Measurements from ENCODE around the gene PIGS.

PIGS gene

DNA sequence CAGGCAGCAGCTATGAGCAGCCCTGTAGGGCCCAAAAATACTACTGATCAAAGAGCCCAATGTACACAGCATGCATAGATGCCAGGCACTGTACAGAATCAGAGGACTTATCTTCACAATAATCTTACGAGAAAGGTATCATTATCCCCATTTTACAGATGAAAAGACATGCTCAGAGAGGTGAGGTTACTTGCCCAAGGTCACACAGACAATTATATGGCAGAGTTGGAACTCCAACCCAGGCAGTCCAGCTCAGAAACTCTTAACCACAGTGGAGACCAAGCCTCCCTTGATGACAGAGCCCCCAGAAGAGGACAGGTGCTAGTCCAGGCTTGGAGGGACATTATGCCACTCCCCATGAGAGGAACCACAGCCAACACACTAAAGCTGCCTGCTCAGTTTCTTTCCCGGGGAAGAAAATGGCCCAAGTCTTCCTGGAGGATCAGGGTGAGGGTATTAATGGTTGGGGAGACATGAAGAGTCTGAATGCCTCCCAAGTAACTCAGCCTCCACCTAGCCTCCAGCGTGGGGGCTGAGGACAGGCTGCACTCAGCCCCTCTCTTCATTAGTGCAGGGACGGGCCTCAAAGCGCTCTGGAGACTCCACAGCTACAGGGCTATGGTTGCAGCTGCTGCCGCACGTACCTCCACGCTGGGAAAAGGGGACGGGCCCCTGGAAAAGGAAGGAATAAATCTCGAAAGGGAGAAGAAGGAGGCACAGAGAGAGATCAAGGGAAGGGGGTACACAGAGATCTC, 19.7 kb downstream of the PIGS start:
- in situ Hi-C loops (cut with MboI; ENCODE audit: low sequenced_read_pairs), result no loop called here

DNA sequence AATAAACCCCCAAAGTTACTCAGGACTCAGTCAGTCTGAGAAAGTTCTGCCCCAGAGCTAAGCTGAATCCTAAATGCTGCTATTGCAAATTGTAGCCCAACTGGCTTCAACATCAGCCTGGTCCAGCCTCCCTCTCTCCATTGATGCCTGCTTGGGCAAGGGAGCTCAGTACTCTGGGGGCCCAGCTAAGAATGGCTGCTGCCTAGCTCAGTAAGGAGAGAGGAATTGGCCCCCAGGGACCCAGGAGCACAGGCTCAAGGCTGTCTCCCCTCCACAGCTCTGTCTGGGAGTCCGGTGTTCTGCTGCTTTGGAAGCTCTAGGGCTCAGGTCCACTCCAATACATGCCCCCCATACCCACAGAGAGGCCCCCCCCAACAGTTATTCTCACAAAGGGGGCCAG, 20.5 kb downstream of the PIGS start:
- in situ Hi-C loops (cut with MboI; ENCODE audit: low sequenced_read_pairs), result no loop called here

DNA sequence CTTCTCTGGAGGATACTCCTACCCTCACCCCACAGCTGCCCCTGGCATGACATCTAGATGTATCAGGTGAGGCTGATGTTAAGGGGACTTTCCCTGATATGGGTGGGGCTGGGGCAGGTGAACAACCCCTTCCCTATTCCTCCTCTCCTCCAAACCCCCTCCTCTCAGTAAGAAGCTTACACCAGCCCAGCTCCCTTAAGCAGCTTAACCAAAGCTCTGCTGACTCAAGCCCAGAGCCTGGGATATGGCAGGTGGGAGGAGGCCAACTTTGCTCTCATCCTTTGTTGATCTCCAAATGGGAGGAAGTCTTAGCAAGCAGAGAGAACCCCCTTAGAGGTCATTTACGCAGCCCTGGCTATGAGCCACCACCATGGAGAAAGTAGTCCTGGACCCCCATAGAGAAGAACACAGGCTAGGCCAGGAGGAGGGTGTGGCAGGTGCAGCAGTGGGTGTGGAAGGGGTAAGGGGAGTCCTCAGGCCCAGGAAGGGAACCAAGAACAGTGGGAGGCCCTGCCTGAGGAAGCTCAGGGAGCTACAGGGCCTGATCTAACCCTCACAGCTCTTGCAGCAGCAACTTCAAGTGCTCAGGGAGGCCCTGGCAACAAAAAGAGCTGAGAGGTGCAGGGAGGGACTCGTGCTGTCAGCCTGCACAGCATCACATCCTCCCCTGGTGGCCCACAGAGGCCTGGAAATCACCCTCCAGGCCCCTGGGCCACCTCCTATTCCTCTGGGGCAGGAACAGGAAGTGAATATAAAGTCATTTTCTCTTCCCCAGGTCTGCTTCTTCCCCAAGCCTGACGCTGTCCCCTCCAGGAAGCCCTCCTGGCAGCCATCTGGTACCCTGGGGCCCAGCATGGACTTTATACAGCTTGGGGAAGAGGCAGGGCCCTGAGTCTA, 21.8 kb downstream of the PIGS start:
- in situ Hi-C loops (cut with MboI; ENCODE audit: low sequenced_read_pairs), result no loop called here

DNA sequence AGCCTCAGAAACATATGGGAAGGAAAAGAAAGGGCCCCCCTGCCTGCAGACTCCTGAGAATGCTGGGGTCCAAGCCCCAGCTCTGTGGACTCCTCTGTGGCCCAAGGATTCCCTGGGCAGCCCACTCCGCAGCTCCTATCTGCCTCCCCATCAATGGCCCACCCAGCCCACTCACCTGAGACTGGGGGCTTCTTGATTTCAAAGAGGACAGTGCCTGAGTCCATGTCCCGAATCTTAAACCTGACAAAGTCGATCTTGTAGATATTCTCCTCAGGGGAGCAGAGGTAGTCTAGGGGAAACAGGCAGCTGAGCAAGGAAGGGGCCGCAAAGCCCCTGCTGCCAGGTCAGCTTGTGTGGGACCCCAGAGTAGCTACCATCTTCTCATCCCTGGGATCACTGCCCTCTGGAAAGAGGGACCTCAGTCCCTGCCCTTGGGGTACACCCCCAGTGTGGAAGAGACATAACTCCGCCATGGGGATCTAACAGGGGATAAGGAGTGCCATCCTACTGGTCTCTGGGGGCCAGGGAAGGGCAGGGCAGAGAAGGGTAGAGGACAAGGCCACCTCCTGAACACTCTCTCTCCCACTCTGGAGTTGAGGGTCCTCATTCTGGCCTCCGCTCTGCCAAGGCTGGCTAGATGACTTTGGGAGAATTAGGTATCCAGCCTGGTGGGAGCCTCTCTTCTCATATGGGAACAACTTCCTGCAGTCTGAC, 22.8 kb downstream of the PIGS start:
- in situ Hi-C loops (cut with MboI; ENCODE audit: low sequenced_read_pairs), result no loop called here

DNA sequence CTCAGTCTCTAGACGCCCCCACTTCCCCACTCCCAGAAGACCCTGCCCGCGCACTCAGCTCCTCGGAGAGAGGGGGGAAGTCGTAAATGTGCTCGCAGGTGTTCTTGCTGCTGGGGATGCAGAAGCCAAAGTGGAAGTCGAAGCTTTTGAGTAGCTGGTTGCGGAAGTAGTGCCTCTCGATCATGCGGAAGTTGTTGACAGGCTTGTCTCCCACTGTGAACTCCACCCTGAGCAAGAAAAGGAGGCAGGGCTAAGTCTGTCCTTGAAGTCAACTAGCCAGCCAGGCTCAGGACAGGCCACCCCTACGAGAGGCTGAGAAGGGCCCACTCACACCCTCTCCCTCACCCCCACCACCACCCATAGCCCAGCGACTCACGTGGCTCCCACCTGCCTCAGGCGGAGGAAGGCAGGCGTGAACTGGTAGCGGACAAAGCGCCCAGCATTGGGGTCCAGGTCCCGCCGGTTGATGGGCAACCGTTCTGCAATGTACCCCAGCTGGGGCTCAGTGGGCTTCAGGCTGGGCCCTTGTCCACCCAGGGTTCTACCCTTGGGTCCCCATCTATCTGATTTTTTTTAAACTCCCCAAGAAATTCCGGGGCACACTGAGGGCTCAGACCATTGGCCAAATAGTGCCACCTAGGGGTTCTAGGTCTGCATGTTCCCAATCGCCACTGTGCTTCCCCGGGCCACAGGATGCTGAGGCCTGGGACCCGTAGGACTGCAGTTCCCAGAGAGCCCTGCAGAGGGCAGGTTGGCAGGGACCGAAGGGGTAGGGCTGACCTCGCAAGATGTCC, 23.5 kb downstream of the PIGS start:
- in situ Hi-C loops (cut with MboI; ENCODE audit: low sequenced_read_pairs), result no loop called here

DNA sequence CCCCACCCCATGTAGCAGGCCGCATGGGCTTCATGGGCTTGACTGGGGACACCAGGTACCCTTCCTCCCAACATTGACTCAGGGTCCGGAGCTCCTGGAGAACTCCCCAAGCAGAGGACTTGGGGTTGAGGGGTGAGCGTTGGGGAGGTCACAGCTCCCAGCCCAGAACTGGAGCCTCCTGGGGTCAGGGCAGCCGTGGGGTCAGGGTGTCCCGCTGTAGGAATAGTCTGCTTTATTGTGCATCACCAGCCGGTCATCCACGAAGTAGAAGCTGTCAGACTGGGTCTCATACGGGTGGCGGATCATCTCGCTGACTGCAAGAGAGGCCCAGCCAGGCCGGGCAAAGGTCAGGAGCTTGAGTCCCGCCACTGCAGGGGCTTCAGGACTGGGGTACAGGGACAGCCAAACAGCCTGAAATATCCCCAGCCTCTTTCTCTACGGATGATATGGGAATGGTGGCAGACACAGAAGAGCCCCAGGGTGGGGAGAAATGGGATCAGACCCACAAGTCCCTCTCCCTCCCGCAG, 24.2 kb downstream of the PIGS start:
- in situ Hi-C loops (cut with MboI; ENCODE audit: low sequenced_read_pairs), result no loop called here

DNA sequence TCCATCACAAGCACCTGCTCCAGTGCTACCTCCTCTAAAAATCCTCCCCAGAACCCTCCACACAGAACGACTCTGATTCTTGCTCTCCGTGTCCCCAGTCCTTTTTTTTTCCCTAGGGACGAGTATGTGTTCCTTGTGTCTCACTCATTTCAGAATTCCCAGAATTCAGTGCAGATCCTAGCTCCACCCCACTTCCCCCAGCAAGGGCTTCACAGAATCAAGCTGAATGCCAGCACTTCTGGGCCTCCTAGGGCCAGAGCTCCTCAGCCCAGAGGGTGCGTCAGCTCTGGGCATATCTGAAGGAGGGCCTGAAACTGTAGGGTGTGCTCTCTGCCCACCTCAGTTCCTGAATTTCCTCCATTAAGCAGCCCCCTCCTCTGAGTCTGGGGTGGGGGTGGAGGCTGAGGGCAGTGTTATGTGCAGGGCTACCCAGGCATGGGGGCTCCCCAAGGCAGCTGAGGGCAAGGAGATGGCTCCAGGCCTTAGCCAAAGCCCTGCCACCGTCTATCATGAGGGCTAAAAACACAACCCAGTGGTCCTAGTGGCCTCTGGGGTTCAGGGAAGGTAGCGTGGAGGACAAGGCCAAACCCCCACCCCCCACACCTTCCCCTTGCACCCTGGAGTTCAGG, 25.4 kb downstream of the PIGS start:
- in situ Hi-C loops (cut with MboI; ENCODE audit: low sequenced_read_pairs), result no loop called here

DNA sequence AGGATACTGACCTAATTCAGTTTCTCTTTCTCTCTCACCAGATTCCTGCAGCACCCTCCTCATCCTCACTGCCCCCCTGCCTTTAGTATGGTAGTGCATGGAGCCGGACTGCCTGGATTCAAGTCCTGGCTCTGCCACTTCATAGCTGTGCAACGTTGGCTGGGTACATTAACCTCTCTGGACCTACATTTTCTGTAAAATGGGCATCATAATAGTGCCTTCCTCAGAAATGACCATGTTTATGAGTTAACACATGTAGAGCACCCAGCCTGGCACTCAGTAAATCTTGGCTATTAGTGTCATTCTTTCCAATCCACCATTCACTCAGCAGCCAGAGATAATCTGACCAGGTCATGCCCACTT, 26.2 kb downstream of the PIGS start:
- in situ Hi-C loops (cut with MboI; ENCODE audit: low sequenced_read_pairs), result no loop called here

DNA sequence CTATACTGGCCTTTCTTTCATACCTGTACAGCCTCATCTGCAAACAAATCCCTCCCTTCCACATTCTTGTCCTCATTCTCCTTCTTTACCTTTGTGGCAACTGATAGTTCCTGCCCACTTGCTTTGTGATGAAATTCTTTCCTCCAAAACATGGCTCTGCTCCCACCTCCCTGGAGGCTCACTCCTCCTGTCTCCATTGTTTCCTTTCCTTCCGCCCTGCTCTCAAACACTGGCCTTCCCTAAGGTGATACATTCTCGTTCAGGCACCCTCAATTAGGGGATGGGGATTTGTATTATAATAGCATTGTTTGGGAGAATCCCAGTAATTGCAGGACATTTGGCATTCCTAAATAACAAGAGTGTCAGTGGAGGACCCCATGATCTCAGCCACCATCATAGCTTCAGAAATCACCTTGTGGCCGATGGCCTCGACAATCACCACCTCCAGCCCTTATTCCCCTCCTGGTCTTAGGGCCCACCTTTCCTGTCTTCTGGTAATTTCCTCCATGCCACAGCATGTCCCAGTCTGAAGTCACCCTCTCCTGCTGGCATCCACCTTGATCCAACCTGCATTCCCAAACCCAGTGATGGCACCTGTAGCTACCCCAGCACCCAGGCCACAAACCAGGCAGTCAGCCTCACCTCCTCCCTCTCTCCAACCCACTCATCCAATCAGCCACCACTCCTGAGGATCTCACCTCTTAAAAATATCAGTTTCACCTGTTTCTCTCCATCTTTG, 26.8 kb downstream of the PIGS start:
- in situ Hi-C loops (cut with MboI; ENCODE audit: low sequenced_read_pairs), result no loop called here

DNA sequence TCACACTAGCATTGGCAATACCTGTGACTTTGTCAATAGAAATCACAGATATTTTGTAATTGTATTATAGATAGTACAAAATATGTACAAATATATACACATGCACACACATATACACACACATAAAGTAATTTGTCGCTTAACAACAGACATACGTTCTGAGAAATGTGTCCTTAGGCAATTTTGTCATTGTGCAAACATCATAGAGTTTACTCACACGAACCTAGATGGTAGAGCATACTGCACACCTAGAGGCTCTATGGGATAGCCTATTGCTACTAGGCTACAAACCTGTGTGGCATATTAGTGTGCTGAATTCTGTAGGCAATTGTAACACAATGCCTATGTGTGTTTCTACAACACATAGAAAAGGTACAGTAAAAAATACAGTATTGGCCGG, 29.9 kb downstream of the PIGS start:
- in situ Hi-C loops (cut with MboI; ENCODE audit: low sequenced_read_pairs), result no loop called here

DNA sequence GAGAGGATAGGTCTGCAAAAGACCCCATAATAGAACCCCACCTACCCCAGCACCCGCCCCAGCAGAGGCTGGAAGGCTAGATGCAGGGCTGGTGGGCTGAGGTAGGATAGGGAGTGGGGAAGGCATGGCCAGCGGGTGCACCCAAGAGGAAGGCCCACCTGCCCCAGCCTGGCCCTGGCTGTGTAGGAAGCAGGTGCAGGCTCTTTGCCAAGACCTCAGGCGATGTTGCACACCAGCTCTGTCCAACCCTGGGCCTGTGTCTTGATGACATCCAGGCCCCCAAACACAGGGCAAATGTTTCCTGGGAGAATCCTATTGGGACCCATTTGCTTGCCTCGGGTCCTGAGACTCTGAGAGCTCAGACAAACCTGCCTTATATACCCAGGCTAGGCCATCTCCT, 31.1 kb downstream of the PIGS start:
- in situ Hi-C loops (cut with MboI; ENCODE audit: low sequenced_read_pairs), result no loop called here

DNA sequence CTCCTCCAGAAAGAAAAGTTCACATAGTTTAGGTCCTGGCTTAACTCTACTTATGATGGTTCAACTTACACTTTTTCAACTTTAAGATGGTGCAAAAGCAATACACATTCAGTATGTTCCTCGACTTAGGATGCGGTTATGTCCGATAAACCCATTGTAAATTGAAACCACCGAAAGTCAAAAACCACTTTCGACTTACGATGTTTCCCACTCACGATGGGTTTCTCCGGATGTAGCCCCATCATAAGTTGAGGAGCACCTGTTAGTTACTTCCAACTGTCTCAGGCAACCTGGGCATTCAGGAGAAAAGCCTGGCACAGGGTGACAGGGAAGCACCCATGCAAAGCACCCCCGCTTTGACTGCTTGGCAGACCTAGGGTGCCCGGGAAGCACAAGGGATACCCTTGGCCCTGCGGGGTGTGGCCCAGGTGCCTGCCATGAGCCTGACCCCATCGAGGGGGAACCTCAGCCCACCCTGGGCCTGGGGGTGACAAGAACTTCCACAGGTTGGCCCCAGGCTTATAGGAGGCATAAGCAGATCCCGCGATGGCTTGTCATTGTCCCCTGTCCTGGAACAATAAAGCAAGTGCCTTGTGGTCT, 32.9 kb downstream of the PIGS start:
- in situ Hi-C loops (cut with MboI; ENCODE audit: low sequenced_read_pairs), result loop anchor here (10.0 kb wide), 1 partner anchor 54 kb away; no protein-coding TSS in a partner anchor

DNA sequence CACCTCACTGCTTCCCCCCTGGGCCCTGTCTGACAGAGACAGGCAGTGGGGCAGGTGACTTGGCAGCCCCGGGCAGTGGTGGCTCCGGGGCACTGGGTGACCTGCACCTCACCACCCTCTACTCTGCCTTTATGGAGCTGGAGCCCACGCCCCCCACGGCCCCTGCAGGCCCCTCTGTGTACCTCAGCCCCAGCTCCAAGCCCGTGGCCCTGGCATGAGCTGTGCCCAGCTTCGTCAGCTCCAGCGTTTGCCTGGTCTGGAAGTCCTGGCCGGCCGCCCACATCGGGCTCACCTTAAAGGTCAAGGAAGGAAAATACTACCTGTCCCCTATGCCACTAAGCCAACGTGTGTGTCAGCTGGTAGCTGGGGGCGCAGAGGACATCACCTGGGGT, 34.1 kb downstream of the PIGS start:
- in situ Hi-C loops (cut with MboI; ENCODE audit: low sequenced_read_pairs), result loop anchor here (10.0 kb wide), 1 partner anchor 52 kb away; no protein-coding TSS in a partner anchor

DNA sequence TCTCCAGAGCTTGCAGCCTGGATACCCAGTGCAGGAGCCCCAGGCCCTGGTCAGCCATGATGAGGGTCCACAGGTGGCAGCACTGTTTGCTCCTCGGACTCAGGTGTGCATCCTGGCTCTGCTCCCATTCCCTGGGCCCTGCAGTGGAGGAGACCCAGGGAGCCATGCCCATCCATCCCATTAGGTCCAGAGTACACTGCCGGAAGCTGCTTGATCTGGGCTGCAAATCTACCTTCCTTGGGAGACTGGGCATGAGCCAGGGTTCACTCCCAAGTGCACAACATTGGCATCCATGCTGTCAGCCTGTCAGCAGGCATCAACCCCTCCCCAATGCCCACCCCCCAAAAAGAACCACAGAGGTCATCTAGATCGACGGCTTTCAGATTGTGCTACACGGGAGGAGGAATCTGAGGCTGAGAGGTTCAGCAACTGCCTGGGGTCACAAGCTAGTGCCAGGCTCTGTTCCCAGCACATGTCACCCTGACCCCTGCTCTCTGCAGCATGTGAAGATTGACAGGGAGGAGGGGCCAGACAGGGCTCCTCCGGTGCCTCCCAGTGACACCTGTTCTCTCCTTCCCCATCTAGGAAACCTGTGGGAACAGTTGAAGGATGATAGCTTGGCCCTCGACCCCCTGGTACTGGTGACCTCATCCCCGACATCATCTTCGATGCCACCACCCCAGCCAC, 34.6 kb downstream of the PIGS start:
- in situ Hi-C loops (cut with MboI; ENCODE audit: low sequenced_read_pairs), result loop anchor here (10.0 kb wide), 1 partner anchor 52 kb away; no protein-coding TSS in a partner anchor

DNA sequence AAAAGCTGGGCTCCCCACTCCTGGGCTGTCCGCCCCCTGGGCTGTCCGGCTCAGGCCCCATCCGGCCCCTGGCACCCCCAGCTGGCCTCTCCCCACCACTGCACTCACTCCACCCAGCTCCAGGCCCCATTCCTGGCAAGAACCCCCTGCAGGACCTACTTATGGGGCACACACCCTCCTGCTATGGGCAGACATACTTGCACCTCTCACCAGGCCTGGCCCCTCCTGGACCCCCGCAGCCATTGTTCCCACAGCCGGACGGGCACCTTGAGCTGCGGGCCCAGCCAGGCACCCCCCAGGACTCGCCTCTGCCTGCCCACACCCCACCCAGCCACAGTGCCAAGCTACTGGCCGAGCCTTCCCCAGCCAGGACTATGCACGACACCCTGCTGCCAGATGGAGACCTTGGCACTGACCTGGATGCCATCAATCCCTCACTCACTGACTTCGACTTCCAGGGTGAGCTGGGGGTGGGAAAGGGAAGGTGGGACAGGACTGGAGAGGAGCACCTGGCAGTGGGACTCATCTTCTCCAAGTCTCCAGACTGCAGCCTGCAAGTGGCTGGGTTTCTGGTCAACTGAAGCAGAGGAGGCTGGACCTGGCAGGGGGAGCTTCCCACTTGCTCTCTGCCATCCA, 36.5 kb downstream of the PIGS start:
- in situ Hi-C loops (cut with MboI; ENCODE audit: low sequenced_read_pairs), result loop anchor here (10.0 kb wide), 1 partner anchor 50 kb away; no protein-coding TSS in a partner anchor

DNA sequence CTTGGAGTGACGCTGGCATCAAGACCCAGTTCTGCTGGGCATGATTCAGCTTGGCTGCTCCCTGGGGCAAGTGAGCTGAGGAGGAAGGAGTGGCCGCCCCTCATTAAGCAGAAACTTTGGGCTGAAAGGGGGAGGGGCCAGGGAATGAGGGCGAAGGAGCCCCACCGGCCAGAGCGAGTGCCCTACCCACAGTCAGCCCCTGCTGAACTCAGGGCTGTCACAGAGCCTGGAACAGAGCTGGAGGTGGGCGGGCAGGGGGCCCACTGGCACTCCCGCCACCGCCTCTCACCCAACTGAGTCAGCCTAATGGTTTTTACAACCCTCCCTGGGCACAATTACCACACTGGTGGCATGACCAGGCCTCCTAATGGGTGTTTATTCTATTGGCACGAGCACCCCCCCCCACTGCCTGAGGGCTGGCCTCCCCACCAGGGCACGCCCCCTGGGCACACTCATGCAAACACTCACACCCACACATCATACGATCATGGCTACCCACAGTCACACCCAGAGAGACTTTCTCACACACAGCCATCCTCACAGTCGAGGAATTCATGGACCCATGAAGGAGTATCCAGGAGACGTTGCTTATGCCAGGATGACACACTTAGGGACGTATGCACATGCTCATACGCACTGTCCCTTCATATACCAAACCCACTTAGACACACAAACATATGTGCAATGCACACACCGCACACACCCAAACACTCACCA, 38.1 kb downstream of the PIGS start:
- in situ Hi-C loops (cut with MboI; ENCODE audit: low sequenced_read_pairs), result loop anchor here (10.0 kb wide), 1 partner anchor 48 kb away; no protein-coding TSS in a partner anchor

All from HL-60/S4 treated with retinoic acid at 250 ng/mL for 4 days and 3 days (cell line).